Muscle of back (tissue), 13 donors: ENCODE data around the gene ELFN2. TPM values are rescaled to one million over a fixed set of nuclear protein-coding genes. Genes with fewer than 3 reads are reported as not detected.
"Not testable (repeated sequence)": the region's sequence is repeated elsewhere in the genome, so short reads cannot be mapped to it uniquely, and the experiment has no call there.

ENCODE experiments used
- DNase-seq, 3 donors: peaks; one replicate each; pipeline versions ENCODE4 v3.0.0 to v3.0.0-alpha.2; 2013
- long read RNA-seq, 9 donors: transcript quantifications; one replicate each; lab custom pipeline, GENCODE V29; 2026
- polyA plus RNA-seq, 10 donors: library from polyadenylated mRNA; unstranded; fragments of 120-200 nt; gene quantifications; one replicate each; pipeline ENCODE4 v1.2.1, GENCODE V29; 2013; ENCODE audit not compliant: insufficient read length in 10 of 10

The ELFN2 gene
- polyA plus RNA-seq, result 1 to 10 TPM in 9 of 10 donors, under 1 TPM in 1; 0.70 to 3.3 (median 1.3) TPM
- long read RNA-seq, donor 1, result 0 reads
- long read RNA-seq, donor 2, result 0 reads
- long read RNA-seq, donor 3, result 0 reads
- long read RNA-seq, donor 4, result 0 reads
- long read RNA-seq, donor 5, result 0 reads
- long read RNA-seq, donor 6, result 0 reads
- long read RNA-seq, donor 7, result 0 reads
- long read RNA-seq, donor 8, result 0 reads
- long read RNA-seq, donor 9, result 0 reads

- peak in 2 of 3 donors; percentile 55 to 80 for DNase-seq
These were observed at the start of gene ELFN2 for GRCh38 chr22:37427135-37427710. Gene ELFN2 (minus strand): TSS chr22:37427479. CDS start chr22:37375534, 51,945 bp downstream.

GRCh38 chr22:37476389-37477329 is 49.4 kb upstream of the ELFN2 start:
- no peak for DNase-seq

- no peak for DNase-seq
These were observed 47.3 kb upstream of the ELFN2 start for GRCh38 chr22:37474447-37475090.

- no peak for DNase-seq
These were observed 46.2 kb upstream of the ELFN2 start for GRCh38 chr22:37473437-37473946.

GRCh38 chr22:37472418-37473006 is 45.2 kb upstream of the ELFN2 start:
- DNase-seq, result no peak

DNA sequence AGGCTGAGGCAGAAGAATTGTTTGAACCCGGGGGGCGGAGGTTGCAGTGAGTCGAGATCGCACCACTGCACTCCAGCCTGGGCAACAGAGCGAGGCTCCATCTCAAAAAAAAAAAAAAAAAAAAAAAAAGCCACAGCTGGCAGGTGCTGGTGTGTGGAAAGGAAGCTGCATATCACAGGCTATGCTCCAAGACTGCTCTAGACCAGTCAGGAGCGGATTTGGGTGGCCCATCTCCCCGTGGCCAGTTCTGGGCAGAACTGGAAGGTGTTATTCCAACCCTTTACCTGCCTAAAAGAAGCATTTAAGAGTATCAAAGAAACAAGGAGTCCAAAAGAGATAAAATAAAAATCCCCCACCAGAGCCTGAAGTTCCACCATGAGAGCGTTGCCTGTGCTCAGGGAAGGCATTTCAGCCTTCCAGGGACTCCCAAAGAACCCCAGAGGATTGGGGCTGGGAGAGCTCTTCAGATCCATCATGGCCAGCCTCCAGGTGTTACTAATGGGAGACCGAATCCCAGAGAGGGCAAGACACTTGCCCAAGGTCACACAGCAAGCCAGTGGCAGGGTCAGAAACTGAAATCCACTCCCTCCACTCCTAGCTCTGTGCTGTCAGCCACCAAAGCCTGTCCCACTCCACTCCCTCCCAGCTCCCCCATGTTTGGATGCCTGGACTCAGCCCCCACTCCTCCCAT is 44.6 kb upstream of the ELFN2 start:
- no peak for DNase-seq

DNA sequence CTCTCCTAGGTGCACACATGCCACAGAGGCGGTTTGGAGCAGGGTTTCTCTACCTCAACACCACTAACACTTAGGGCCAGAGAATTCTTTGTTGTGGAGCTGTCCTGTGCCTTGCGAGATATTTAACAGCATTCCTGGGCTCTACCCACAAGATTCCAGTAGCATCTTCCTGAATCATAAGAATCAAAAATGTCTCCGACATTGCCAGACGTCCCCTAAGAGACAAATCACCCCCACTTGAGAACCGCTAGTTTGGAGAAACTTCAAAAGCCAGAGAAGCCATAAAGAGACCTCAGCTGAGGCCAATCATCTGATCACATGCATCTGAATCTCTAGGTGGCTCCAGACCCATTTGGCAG is 42.8 kb upstream of the ELFN2 start:
- no peak for DNase-seq

DNA sequence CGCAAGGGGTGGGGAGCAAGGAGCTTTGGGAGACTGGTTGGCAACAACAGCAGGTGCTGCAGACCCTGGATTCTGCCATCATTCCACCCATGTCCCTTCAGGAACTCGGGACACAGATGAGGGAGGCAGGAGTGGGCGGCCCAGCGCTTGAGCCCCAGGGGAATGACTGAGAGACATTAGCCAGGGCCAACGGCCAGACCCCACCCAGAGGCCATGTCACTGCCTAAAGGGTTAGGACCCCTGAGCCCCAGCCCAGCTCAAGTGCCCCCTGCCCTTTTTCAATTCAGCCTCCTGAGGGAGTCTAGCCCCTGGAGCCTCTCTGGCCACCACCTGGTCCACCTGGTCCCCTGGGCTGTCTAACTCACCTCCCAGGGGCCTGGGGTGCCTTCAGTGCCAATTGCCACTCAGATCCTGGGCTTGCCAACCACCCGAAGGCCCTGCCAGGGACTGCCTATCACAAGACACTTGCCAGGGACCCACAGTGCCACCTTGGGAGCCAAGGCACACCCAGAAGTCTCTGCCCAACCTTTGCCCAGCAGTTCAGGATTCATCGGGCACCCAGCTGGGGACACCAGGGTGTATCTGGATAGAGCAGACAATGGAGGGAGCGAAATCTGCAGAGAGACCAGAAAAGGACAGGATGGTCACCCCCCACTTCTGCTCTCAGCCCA is 42.3 kb upstream of the ELFN2 start:
- DNase-seq, result no peak

- DNase-seq, result not testable (repeated sequence)
These were observed 41.0 kb upstream of the ELFN2 start for GRCh38 chr22:37468201-37468695.

DNA sequence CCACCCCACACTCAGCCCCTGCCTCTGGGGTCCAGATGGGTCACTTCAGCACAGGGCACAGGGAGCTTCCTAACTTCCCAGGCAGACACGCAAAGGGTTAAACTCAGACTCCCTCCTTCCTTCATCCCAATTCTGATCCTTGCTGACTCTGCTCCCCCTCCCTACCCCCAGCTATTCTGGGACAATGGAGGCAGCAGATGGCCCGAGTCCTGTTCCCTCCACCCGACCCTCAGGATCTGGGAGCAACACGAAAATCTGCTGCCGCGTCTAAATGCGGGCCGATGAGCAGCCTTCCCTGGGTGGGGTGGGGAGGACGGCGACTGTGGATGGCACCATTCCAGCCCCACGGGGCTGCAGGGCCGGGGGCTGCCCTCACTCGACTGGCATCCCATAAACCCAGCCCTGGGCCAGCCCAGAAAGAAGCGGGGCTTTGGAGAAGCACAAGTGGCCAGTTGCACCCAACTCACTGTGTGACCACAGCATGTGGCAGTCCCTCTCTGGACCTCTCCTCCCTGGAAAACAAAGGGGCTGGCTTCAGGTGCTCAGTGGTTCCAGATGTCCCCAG is 40.2 kb upstream of the ELFN2 start:
- DNase-seq, result no peak

- DNase-seq, result peak in 1 of 3 donors; percentile 75
These were observed 36.9 kb upstream of the ELFN2 start for GRCh38 chr22:37464181-37464580.

DNA sequence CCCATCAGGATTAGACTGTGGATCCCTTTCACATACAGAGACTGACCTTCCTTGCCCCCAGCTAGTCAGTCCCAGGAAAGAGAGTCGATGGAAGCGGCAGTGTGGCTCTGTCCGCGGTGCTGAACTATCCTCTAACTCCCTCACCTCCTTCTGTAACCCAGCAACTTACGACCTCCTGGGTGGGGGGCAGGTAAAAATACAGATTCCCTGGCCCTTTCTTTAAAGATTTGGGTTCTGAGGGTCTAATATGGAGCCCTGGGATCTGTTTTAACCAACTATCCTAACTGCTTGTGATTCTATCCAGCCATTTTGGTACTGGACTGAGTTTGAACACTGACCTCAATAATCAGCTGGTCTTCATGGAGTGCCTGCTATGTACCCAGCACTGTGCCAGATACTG is 35.7 kb upstream of the ELFN2 start:
- peak in 1 of 3 donors; percentile 74 for DNase-seq

GRCh38 chr22:37462436-37462835 is 35.2 kb upstream of the ELFN2 start:
- no peak for DNase-seq

- DNase-seq, result no peak
These were observed 34.7 kb upstream of the ELFN2 start for GRCh38 chr22:37461961-37462360.

GRCh38 chr22:37460684-37461083 is 33.4 kb upstream of the ELFN2 start:
- DNase-seq, result no peak

DNA sequence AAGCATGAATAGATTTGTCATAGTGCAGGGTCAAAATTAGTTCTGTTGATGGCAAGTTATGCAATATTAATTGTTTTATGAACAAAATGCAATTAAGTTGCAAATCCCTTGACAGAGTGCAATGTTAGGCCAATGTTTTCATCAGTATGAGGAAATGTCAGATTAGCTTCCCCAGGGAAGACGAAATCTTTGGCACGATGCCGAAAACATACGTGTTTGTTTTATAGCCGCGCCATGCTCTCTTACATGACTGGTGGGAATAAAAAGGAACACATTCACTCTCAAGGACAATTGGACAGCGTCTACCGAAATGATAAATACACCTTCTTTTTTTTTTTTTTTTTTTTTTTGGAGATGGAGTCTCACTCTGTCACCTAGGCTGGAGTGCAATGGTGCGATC is 31.9 kb upstream of the ELFN2 start:
- DNase-seq, result no peak

- peak in 2 of 3 donors; percentile 41 to 58 for DNase-seq
These were observed 30.0 kb upstream of the ELFN2 start for GRCh38 chr22:37457093-37457893.

DNA sequence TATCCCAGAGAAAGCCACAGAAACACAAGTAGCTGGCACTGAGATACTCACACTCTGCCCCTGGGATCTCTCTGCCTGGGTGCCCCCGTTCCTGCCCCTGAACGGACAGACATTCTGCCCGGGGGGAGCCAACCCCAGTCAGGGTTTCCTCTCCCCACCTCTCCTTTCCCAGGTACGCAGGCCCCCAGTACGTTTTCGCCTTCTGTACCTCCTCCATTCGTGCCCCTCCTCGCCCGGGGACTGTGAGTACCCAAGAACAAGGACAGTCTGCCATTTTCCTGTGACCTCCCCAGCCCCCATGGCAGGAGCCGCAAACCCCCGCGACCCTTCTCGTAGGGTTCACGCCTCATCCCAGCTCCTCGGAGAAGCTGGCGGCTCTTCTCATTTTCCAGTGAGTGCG is 29.1 kb upstream of the ELFN2 start:
- DNase-seq, result no peak

DNA sequence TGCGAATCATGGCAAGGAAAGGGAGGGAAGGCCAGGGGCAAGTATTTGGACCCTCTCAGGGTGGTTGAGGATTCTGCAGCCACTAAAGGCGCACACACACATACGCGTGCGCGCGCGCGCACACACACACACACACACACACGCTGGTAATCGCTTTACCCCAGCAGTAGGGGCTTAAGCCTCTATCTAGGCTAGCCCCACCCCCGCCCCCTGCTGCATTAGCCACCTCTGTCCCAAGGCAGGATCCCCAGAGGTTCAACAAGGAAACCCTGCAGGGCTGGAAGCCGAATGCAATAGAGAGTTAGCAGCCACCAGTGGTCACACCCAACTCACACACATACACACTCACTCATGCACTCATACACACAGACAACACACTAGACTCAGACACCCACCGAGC is 28.6 kb upstream of the ELFN2 start:
- DNase-seq, result no peak
